ENCODE results near the gene ALKAL2. TPM values are rescaled to one million over a fixed set of nuclear protein-coding genes. Genes with fewer than 3 reads are reported as not detected.

The ALKAL2 gene
- total RNA-seq, 1 experiment from 2014 or later = not detected

- DNase-seq (ENCODE audit: low spot score) = peak; percentile 20
These were observed 41.3 kb downstream of the ALKAL2 start for GRCh38 chr2:246489-247144.

GRCh38 chr2:244547-244946, 43.3 kb downstream of the ALKAL2 start:
- DNase-seq (ENCODE audit: low spot score) = no peak

DNA sequence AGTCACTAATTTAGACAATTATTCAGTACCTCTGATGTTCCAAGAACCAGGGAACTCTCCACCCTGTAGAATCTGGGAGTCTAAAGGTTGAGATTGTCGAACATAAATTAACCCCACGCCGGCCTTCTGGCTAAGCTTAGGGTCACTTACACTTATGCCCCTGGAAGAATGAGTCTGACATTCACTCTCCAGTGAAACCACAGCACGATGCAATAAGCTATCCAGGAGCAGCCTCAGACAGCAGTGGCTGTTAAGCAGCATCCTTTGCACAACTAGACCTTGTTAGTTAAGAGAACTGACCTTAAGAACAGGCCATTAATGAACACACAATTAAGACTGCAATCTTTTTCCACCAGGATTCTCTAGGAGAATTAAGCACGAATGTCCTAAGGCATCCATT, 49.0 kb downstream of the ALKAL2 start:
- no peak for DNase-seq (ENCODE audit: low spot score)

DNA sequence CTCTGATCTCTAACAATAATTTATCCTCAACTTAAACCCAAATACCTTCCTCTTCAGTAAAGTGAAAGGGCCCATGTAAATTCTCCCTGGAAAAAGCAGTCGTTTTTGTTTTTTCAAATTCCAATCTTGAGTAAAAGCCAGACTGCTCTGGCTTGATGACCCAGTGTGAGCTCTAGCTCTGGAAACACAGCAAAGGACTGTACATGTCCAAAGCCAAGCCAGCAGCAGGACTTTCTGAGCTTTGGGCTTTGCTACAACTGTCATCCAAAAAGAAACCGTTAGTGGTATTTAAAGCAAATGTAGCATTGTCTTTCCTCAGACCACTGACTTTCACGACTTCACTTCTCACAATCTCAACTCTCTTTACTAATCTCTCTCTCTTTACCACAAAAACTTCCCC, 49.5 kb downstream of the ALKAL2 start:
- DNase-seq (ENCODE audit: low spot score) = no peak

GRCh38 chr2:237878-238277, 50.0 kb downstream of the ALKAL2 start:
- DNase-seq (ENCODE audit: low spot score) = no peak

GRCh38 chr2:236993-237539, 50.8 kb downstream of the ALKAL2 start:
- no peak for DNase-seq (ENCODE audit: low spot score)

- DNase-seq (ENCODE audit: low spot score) = no peak
These were observed 53.5 kb downstream of the ALKAL2 start for GRCh38 chr2:234421-234820.

DNA sequence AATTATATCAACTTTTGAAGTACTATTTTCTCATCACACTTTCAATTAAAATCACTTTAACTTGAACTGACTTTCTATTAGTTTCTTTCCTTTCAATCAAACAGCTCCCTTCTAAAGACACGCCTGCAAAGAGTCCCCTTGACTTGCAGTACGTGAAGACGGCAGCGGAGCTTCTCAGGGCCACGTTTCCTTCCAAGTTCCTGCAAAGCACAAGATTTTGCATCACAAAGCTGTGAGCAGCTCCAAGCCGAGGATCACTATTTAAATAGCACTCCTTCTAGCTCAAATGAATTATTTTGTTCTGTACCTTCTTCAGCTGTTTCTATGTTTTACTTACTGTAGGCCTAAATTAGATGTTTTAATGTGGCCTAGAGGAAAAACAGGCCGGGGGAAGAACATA, 54.9 kb downstream of the ALKAL2 start:
- no peak for DNase-seq (ENCODE audit: low spot score)

DNA sequence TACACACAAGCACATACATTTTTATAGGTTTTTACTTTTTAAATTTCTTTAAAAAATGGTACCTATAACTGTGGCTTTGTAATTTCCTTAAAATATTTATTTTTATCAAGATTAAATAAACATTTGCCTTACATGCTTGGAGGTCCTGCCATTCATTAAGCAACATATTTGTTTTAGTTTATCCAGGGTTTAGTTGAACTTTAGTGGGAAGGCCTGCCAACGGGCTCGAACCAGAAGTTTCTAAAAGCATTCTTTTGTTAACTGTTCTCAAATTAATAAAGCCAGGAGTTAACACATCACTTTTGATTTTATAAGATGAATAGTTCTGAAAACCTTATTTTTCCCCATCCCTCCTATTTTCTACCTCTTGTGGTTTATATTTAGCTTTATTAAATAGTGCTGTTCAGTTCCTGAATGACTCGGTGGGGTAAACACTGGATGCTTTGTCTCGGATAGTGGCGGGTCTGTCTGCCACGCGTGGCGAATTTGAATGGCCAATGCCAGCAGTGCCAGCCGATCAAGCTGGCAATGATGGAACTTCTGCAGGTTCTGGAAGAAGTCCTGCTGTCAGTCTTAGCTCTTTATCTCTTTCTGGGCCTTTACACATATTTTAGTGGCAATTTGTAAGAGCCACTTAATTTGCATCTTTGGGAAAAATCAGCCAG, 56.2 kb downstream of the ALKAL2 start:
- DNase-seq (ENCODE audit: low spot score) = no peak

Other genes with a start within 250 kb of the ALKAL2 start
- gene FAM110C, start 241.6 kb downstream of the ALKAL2 start, total RNA-seq (2014; rRNA removed; shearing (Covaris generic)) = 0.12 and 0.15 TPM in 2 replicates
- 3.4 and 8.0 TPM in 2 replicates for gene SH3YL1, start 24.1 kb downstream of the ALKAL2 start, total RNA-seq (2014; rRNA removed; shearing (Covaris generic))
- 88.4 and 95.8 TPM in 2 replicates for gene ACP1, start 23.1 kb downstream of the ALKAL2 start, total RNA-seq (2014; rRNA removed; shearing (Covaris generic))